Skeletal muscle cell (primary cell): Measurements from ENCODE around the gene RIPOR3.
A peak's percentile ranks its signal among the peaks of the same experiment; 100 is the strongest.
"Not testable (repeated sequence)": the region's sequence is repeated elsewhere in the genome, so short reads cannot be mapped to it uniquely, and the experiment has no call there.

Experiments
- DNase-seq: peaks from one replicate; pipeline ENCODE4 v3.0.0-alpha.2; 2010; ENCODE audit warnings: low read depth
- H3K4me3 ChIP-seq: 2 replicates; pipeline ENCODE4 v1.5.1; 2011; ENCODE audit warnings: low read depth, mild to moderate bottlenecking, control low read depth, low read length, moderate library complexity

Gene RIPOR3

GRCh38 chr20:50583442-50584150, 107.7 kb downstream of the RIPOR3 start:
- no peak for DNase-seq
- no peak overlapping the region for H3K4me3 ChIP-seq

- DNase-seq: no peak
- H3K4me3 ChIP-seq: no peak overlapping the region
Measured at GRCh38 chr20:50582591-50583234, 108.6 kb downstream of the RIPOR3 start.

- no peak for DNase-seq
- H3K4me3 ChIP-seq: no peak overlapping the region
Measured at GRCh38 chr20:50582092-50582491, 109.2 kb downstream of the RIPOR3 start.

- no peak for DNase-seq
- no peak overlapping the region for H3K4me3 ChIP-seq
Measured at GRCh38 chr20:50580842-50581544, 110.3 kb downstream of the RIPOR3 start.

GRCh38 chr20:50580016-50580747, 111.2 kb downstream of the RIPOR3 start:
- no peak for DNase-seq
- no peak overlapping the region for H3K4me3 ChIP-seq

GRCh38 chr20:50579511-50579910, 111.8 kb downstream of the RIPOR3 start:
- DNase-seq: no peak
- no peak overlapping the region for H3K4me3 ChIP-seq

GRCh38 chr20:50578778-50579165, 112.6 kb downstream of the RIPOR3 start:
- H3K4me3 ChIP-seq: no peak overlapping the region
- DNase-seq: no peak

GRCh38 chr20:50578061-50578777, 113.1 kb downstream of the RIPOR3 start:
- no peak overlapping the region for H3K4me3 ChIP-seq
- DNase-seq: no peak

GRCh38 chr20:50577175-50578018, 113.9 kb downstream of the RIPOR3 start:
- H3K4me3 ChIP-seq: no peak overlapping the region
- DNase-seq: no peak

- H3K4me3 ChIP-seq: no peak overlapping the region
- no peak for DNase-seq
Measured at GRCh38 chr20:50575865-50576720, 115.2 kb downstream of the RIPOR3 start.

GRCh38 chr20:50574586-50574985, 116.8 kb downstream of the RIPOR3 start:
- no peak for DNase-seq

GRCh38 chr20:50574108-50574507, 117.2 kb downstream of the RIPOR3 start:
- DNase-seq: no peak
- no peak overlapping the region for H3K4me3 ChIP-seq

More at GRCh38 chr20:50574586-50574985, 116.8 kb downstream of the RIPOR3 start:
- no peak overlapping the region for H3K4me3 ChIP-seq

GRCh38 chr20:50572938-50573777, 118.2 kb downstream of the RIPOR3 start:
- DNase-seq: peak; percentile 71
- H3K4me3 ChIP-seq: no peak overlapping the region

GRCh38 chr20:50571466-50571865, 119.9 kb downstream of the RIPOR3 start:
- DNase-seq: no peak

GRCh38 chr20:50569864-50570836, 121.2 kb downstream of the RIPOR3 start:
- no peak for DNase-seq

More at GRCh38 chr20:50571466-50571865, 119.9 kb downstream of the RIPOR3 start:
- H3K4me3 ChIP-seq: no peak overlapping the region

GRCh38 chr20:50569487-50569863, 121.9 kb downstream of the RIPOR3 start:
- not testable (repeated sequence) for H3K4me3 ChIP-seq, DNase-seq

More at GRCh38 chr20:50569864-50570836, 121.2 kb downstream of the RIPOR3 start:
- H3K4me3 ChIP-seq: no peak overlapping the region
